Retinal pigment epithelial cell (primary cell): ENCODE data around the gene CPEB4.

Experiments used
- DNase-seq: peaks from one replicate; pipeline ENCODE4 v3.0.0-alpha.2; 2010; ENCODE audit warnings: low read depth
- H3K4me3 ChIP-seq: 2 replicates; pipeline ENCODE4 v1.5.1; 2011; ENCODE audit warnings: mild to moderate bottlenecking, low read length, control low read depth, moderate library complexity
- CTCF ChIP-seq: conservative IDR thresholded peaks from 2 replicates; pipeline ENCODE4 v1.5.1; 2011; ENCODE audit warnings: low read depth, low read length, control low read depth, inconsistent platforms

Gene CPEB4

GRCh38 chr5:173915310-173916014 lies 27.3 kb downstream of the CPEB4 start:
- no peak for DNase-seq
- H3K4me3 ChIP-seq: no peak overlapping the region
- TF ChIP-seq CTCF: no peak

- H3K4me3 ChIP-seq: no peak overlapping the region
- DNase-seq: no peak
Observed at GRCh38 chr5:173916233-173916632, 28.1 kb downstream of the CPEB4 start.

GRCh38 chr5:173917788-173918786 lies 29.9 kb downstream of the CPEB4 start:
- peak; percentile 84 for DNase-seq
- TF ChIP-seq CTCF: no peak
- peak overlapping the region; percentile 59 for H3K4me3 ChIP-seq

More at GRCh38 chr5:173916233-173916632, 28.1 kb downstream of the CPEB4 start:
- TF ChIP-seq CTCF: no peak

GRCh38 chr5:173919443-173919842 lies 31.3 kb downstream of the CPEB4 start:
- H3K4me3 ChIP-seq: peak overlapping the region; percentile 59
- peak; percentile 83 for DNase-seq
- no peak for TF ChIP-seq CTCF

- DNase-seq: peak; percentile 96
- TF ChIP-seq CTCF: peak; percentile 8
- no peak overlapping the region for H3K4me3 ChIP-seq
Observed at GRCh38 chr5:173920024-173920753, 32.0 kb downstream of the CPEB4 start.

- no peak overlapping the region for H3K4me3 ChIP-seq
- DNase-seq: peak; percentile 56
- no peak for TF ChIP-seq CTCF
Observed at GRCh38 chr5:173920866-173921555, 32.9 kb downstream of the CPEB4 start.
